ENCODE data around the gene LRIT1.

- no peak for TF ChIP-seq CTCF (IDR thresholded peaks at IDR 0.05; ENCODE audit: low read depth, low read length)
- TF ChIP-seq MAX (IDR thresholded peaks at IDR 0.05; ENCODE audit: low read depth, low read length) = no peak
Observed at GRCh38 chr10:84288151-84288550, 46.8 kb upstream of the LRIT1 start.
